Esophagus (tissue), 2 donors: ENCODE data around the gene CPZ. TPM values are rescaled to one million over a fixed set of nuclear protein-coding genes. Genes with fewer than 3 reads are reported as not detected.

Experiments used
- H3K27ac ChIP-seq, 2 donors: one replicate each; pipeline ENCODE4 v1.5.1; 2013; ENCODE audit warnings: low read depth in 2 of 2, mild to moderate bottlenecking in 2 of 2, inconsistent platforms in 1 of 2, low read length in 1 of 2, moderate library complexity in 1 of 2
- H3K27me3 ChIP-seq, 2 donors: one replicate each; pipeline ENCODE4 v1.6.1; 2013; ENCODE audit warnings: low read length in 2 of 2, control low read depth in 1 of 2, mild to moderate bottlenecking in 1 of 2; ENCODE audit not compliant: insufficient read depth in 2 of 2, control insufficient read depth in 1 of 2
- H3K36me3 ChIP-seq, 2 donors: one replicate each; pipeline ENCODE4 v1.6.1; 2013; ENCODE audit warnings: low read length in 1 of 2; ENCODE audit not compliant: control insufficient read depth in 2 of 2, insufficient read depth in 2 of 2
- H3K4me1 ChIP-seq, 2 donors: one replicate each; pipeline ENCODE4 v1.6.1; 2013; ENCODE audit warnings: low read length in 1 of 2; ENCODE audit not compliant: control insufficient read depth in 2 of 2, insufficient read depth in 2 of 2
- H3K4me3 ChIP-seq, 2 donors: one replicate each; pipeline ENCODE4 v1.5.1; 2013; ENCODE audit warnings: low read length in 2 of 2, mild to moderate bottlenecking in 2 of 2, low read depth in 1 of 2, moderate library complexity in 1 of 2
- H3K9me3 ChIP-seq, 2 donors: one replicate each; pipeline ENCODE4 v1.6.1; 2013; ENCODE audit warnings: mild to moderate bottlenecking in 2 of 2, low read depth in 1 of 2, low read length in 1 of 2, moderate library complexity in 1 of 2; ENCODE audit not compliant: control insufficient read depth in 2 of 2, insufficient read depth in 1 of 2
- WGBS, 2 donors: extraction: QIAGEN DNeasy Blood & Tissue Kit; methylation state at CpG; one replicate each; pipeline ENCODE4 v1.1.7; 2013; 5-methylcytosine and 5-hydroxymethylcytosine counted together
- polyA plus RNA-seq, 2 donors: library from polyadenylated mRNA; stranded (reverse); fragments of 200-250 nt; gene quantifications; one replicate each; pipeline ENCODE4 v1.2.3, GENCODE V29; 2013
- donor health status: healthy with polysubstance abuse.
- donor health status: Bipolar disorder and iron deficiency.

Gene CPZ
- polyA plus RNA-seq, 2 donors = 3.4 to 7.2 TPM

DNA sequence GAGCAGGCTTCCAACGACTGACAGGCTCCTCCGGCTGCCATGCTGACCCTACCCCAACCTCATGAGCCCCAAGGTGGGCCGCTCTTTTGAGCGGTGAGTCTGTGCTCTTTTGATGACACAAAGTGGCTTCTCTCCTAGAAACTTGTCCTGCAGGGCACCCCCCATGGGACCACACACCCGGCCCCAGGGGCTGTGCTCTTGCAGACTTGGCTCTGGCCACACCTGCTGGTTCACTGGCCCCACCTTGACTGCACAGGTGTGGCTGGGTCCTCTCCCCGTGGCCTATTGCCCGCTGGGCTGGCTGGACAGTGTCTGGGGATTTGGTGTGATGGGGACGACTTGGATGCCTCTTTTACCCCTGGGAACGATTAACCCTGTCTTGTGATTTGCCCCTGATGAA is 1.5 kb upstream of the CPZ start:
- H3K4me3 ChIP-seq = no peak overlapping the region
- no peak overlapping the region for H3K27ac ChIP-seq
- H3K27me3 ChIP-seq = peaks cover 0 to 10% of the 10 kb centered on the region in 2 donors
- no peaks in the 10 kb centered on the region for H3K36me3 ChIP-seq
- WGBS, 2 donors = 73 to 77% methylated on average over 9 of the region's 9 CpGs
- peaks cover 0 to 2% of the 10 kb centered on the region in 2 donors for H3K9me3 ChIP-seq
- no peaks in the 10 kb centered on the region for H3K4me1 ChIP-seq

GRCh38 chr4:8591626-8592365 is 769 bp upstream of the CPZ start:
- Histone ChIP-seq H3K4me1 (no peaks in the 10 kb centered on the region), H3K27me3 (peaks cover 0 to 10% of the 10 kb centered on the region in 2 donors), H3K36me3 (no peaks in the 10 kb centered on the region), H3K4me3 (no peak overlapping the region), H3K27ac (no peak overlapping the region), H3K9me3 (no peaks in the 10 kb centered on the region)
- WGBS, 2 donors = 65 to 69% methylated on average over 15 of the region's 15 CpGs

- H3K36me3 ChIP-seq = no peaks in the 10 kb centered on the region
- peaks cover 0 to 10% of the 10 kb centered on the region in 2 donors for H3K27me3 ChIP-seq
- WGBS, 2 donors = 19 to 20% methylated on average over 24 of the region's 24 CpGs
- H3K4me1 ChIP-seq = no peaks in the 10 kb centered on the region
- H3K27ac ChIP-seq = no peak overlapping the region
- H3K4me3 ChIP-seq = no peak overlapping the region
- no peaks in the 10 kb centered on the region for H3K9me3 ChIP-seq
These were observed 915 bp downstream of the CPZ start for GRCh38 chr4:8593264-8594096.

- 45 to 52% methylated on average over 24 of the region's 24 CpGs for WGBS, 2 donors
- H3K27me3 ChIP-seq = peaks cover 0 to 10% of the 10 kb centered on the region in 2 donors
- no peak overlapping the region for H3K27ac ChIP-seq
- no peaks in the 10 kb centered on the region for H3K36me3 ChIP-seq
- no peaks in the 10 kb centered on the region for H3K4me1 ChIP-seq
- no peaks in the 10 kb centered on the region for H3K9me3 ChIP-seq
- H3K4me3 ChIP-seq = no peak overlapping the region
These were observed 1.8 kb downstream of the CPZ start for GRCh38 chr4:8594097-8595038.

DNA sequence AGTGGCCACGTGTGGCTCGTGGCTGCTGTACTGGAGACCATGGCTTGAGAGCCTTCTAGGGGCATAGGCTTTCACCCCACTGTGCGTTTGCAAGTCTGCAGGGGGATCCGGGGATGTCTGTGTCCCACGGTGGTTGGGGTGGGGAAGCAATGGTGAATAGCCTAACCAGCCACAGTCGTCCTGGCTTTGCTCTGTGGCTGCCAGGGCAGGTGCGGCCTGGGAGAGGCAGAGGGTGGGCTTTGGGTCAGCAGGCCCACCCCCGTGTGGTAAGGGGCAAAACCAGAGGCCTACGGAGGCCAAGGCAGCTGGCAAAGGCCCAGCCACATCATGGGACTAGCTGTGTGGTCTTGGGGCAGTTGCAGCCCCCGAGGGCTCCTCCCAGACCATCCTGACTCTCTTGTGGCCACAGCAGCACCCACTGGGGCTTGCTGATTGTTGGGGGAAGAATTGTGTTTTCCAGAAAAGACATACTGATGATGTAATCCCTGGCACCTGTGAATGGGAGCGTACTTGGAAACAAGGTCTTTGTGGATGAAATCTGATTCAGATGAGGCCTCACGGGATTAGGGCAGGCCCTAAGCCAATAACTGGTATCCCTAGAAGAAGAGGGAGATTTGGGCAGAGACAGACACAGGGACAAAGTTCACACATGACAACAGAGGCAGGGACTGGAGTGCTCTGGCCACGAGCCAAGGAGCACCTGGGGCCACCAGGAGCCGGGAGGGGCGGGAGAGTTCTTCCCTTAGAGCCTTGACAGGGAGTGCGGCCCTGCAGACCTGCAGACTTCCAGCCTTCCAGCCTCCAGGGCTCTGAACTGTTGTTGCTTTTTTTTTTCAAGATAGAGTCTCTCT is 2.9 kb downstream of the CPZ start:
- Histone ChIP-seq H3K27ac (no peak overlapping the region), H3K27me3 (peaks cover 0 to 10% of the 10 kb centered on the region in 2 donors), H3K4me3 (no peak overlapping the region), H3K9me3 (no peaks in the 10 kb centered on the region), H3K36me3 (no peaks in the 10 kb centered on the region), H3K4me1 (no peaks in the 10 kb centered on the region)
- 56% methylated on average over 16 of the region's 16 CpGs for WGBS, 2 donors

- Histone ChIP-seq H3K36me3 (no peaks in the 10 kb centered on the region), H3K9me3 (no peaks in the 10 kb centered on the region), H3K27ac (no peak overlapping the region), H3K4me3 (no peak overlapping the region), H3K4me1 (no peaks in the 10 kb centered on the region), H3K27me3 (peaks cover 0 to 8% of the 10 kb centered on the region in 2 donors)
- WGBS, 2 donors = 76 to 82% methylated on average over 9 of the region's 9 CpGs
These were observed 4.3 kb downstream of the CPZ start for GRCh38 chr4:8596891-8597290.

DNA sequence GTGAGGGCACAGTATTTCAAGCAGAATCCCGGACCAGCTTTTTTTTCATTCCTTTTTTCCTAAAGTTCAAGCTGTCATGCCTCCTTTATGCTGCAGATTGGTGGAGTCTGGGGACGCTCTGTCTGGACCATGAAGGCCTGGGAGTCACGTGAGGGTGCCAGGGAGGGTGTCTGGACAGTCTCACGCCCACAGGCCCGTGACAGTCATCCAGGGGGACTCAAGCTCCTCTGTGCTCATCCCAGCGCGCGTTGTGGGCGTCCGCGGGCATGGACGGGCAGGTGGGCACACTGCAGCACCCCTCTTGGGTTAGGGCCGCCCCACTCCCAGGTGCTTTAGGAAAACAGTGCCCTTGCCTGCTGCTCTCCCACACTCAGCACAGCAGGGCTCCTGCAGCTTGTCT is 4.8 kb downstream of the CPZ start:
- Histone ChIP-seq H3K27ac (no peak overlapping the region), H3K4me1 (no peaks in the 10 kb centered on the region), H3K36me3 (no peaks in the 10 kb centered on the region), H3K4me3 (no peak overlapping the region), H3K27me3 (peaks cover 0 to 5% of the 10 kb centered on the region in 2 donors), H3K9me3 (no peaks in the 10 kb centered on the region)
- WGBS, 2 donors = 84 to 88% methylated on average over 13 of the region's 13 CpGs

- WGBS, 2 donors = 72 to 76% methylated on average over 15 of the region's 15 CpGs
- H3K36me3 ChIP-seq = no peaks in the 10 kb centered on the region
- no peaks in the 10 kb centered on the region for H3K9me3 ChIP-seq
- H3K4me3 ChIP-seq = no peak overlapping the region
- H3K27ac ChIP-seq = no peak overlapping the region
- no peaks in the 10 kb centered on the region for H3K4me1 ChIP-seq
- H3K27me3 ChIP-seq = no peaks in the 10 kb centered on the region
These were observed 5.2 kb downstream of the CPZ start for GRCh38 chr4:8597791-8598190.
